GM08714 (cell line): ENCODE results near the gene ZCCHC3.
"Not testable (repeated sequence)": the region's sequence is repeated elsewhere in the genome, so short reads cannot be mapped to it uniquely, and the experiment has no call there.

Experiments
- H3K4me3 ChIP-seq: fragments of 200-500 bp; sonication (Bioruptor generic); 2 replicates; pipeline ENCODE4 v1.5.1; 2014; ENCODE audit warnings: mild to moderate bottlenecking, low read length, inconsistent platforms
- ZNF274 ChIP-seq: IDR thresholded peaks from 2 replicates; pipeline ENCODE4 v1.6.1; 2012; ENCODE audit warnings: mild to moderate bottlenecking, low read depth, low read length

Gene ZCCHC3

DNA sequence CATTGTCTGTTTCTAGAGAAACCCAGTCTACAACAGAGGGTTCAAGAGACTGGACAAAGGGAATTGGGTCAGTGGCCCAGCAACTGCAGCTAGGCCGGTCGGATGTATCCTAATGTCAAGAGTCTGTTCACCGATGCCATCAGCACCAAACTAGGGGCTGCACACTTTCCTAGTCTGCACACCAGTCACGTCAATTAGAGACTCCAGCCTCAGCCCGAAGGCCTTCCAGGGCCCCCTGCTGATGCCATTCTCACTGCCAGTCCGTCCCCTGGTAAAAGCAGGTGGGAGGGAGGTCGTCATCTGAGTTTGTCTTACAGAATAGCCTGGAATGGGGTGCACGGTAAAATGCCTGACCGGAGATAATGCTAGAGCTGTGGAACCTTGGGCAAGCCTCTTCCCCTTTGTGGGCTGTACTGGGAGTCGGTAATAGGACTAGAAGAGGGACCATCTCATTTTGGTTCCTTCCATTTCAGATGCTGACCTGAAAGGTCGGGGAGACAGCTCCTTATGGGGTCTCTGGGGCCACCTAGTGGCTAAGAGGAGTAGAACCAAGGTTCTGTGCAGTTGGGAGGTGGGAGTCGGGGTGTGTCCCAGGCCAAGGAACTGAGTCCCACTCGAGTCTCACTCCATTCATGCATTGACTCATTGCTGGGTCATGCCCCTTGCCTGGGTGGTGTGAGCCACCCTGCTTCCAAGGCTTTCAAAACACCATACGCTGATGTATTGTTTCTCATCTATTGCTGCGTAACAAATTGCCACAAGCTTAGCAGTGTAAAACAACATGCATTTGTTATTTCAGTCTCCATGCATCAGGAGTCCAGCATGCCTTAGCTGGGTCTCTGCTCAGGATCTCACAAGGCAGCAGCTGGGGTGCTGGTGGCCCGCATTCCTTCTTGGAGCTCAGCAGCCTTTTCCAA, 33.1 kb downstream of the ZCCHC3 start:
- TF ChIP-seq ZNF274 = no peak
- no peak overlapping the region for H3K4me3 ChIP-seq

DNA sequence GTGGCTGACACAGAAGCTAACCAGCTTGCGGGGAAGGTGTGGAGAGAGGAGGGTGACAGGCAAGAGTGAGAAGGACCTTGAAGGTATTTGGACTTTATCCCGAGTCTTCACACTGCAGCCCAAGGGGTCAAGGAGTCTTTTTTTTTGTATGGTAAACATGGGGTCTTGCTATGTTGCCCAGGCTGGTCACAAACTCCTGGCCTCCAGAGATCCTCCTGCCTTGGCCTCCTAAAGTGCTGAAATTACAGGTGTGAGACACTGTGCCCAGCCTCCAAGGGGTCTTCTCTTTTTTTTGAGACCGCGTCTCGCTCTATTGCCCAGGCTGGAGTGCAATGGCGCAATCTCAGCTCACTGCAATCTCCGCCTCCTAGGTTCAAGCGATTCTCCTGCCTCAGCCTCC, 37.2 kb downstream of the ZCCHC3 start:
- no peak for TF ChIP-seq ZNF274
- no peak overlapping the region for H3K4me3 ChIP-seq

DNA sequence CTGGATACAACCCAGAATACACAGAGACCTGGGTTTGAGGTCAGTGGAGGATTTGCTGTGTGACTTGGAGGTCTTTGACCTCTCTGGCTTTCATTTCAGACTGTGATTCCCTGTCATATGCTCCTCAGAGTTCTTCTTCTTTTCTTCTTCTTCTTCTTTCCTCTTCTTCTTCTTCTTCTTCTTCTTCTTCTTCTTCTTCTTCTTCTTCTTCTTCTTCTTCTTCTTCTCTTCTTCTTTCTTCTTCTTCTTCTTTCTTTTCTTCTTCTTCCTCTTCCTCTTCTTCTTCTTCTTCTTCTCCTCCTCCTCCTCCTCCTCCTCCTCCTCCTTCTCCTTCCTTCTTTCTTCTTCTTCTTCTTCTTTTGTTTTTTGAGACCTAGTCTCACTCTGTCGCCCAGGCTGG, 38.7 kb downstream of the ZCCHC3 start:
- not testable (repeated sequence) for H3K4me3 ChIP-seq

DNA sequence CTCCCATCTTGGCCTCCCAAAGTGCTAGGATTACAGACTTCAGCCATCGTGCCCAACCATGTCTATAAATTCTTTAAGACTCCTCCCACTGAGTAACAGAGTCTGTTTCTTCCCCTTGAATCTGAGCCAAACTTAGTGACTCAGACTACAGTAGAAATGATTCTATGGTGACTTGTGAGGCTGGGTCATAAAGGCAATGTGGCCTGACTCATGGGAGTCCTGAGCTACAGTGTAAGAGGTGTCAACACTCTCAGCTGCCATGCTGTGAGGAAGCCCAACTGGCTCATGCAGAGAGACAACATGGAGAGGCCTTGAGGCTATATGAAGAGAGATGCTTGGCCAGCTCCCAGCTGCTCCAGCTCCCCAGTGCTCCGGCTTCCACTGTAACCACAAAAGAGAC, 44.3 kb downstream of the ZCCHC3 start:
- no peak for TF ChIP-seq ZNF274
- H3K4me3 ChIP-seq = no peak overlapping the region

DNA sequence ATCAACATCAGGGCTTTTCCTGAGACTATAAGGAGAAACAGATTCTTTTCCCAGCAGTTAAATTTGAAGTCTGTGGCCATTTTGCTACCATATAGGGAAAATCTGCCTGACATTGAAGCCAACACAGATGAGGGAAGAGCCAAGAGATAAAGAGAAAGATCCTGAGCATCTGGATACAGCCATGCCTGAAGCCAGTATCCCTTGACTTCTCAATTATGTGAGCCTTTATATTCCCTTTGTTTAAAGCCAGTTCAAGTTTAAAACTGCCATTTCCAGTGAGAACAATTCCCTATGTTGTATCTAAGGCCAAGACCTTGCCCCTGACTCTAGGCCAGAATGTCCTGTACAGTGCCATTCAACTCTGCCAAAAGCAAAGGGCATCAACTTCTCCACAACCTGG, 45.7 kb downstream of the ZCCHC3 start:
- no peak for TF ChIP-seq ZNF274
- H3K4me3 ChIP-seq = no peak overlapping the region

DNA sequence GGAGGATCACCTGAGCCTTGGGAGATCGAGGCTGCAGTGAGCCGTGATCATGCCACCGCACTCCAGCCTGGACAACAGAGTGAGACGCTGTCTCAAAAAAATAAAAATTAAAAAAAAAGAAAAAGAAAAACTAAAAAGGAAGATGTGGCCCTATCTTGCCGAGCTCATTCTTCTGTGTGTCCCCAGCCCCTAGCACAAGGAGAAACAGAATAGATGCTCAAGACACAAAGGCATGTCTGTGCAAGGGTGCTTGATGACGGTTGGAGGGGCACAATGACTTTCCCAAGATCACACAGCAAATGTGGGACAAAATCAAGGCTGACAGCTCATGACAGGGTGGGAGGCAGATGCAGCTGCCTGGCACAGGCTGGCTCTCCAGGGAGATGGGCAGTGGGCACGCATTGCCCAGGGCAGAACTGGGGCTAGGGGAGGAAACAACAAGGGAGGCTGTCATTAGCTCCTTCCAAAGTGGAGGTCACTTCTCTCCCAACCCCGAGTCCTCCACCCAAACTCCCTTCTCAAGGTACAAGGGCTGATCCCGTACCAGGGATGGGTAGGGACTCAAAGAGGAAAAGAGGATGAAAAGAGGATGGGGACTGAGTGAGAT, 48.8 kb downstream of the ZCCHC3 start:
- H3K4me3 ChIP-seq = peak overlapping the region; percentile 79
- no peak for TF ChIP-seq ZNF274

DNA sequence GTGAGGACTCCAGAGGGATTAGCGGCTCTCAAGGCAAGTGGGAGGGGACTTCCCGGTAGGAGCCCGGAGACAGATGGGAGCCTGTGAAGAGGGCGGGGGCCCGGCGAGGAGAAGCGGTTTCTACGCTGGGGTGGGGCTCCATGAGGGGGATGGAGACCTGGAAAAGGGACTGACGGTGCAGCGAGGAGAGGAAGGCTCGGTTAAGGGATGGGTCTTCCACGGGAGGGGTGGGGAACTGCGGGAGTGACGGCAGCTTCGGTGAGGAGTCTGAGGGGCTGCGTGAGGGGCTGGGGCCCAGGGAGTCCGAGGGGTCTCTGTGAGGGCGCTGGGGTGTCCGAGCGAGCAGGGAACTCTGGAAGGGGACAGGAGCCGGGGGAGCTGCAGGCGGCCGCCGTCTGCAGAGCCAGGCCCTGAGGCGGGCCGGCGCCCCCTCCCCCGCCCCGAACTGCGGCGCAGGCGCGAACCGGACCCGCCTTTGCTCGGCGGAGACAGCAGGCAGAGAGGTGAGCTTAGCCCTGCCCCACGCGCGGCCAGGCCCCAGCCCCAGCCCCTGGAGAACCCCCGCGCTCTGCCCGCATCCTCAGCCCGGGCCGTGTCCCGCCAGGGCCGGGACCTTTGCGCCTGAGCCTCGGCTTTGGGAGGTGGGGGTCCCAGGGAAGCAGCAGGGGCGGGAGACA, 49.4 kb downstream of the ZCCHC3 start, which contains the start of gene NRSN2:
Gene NRSN2, plus strand, starts transcription at position 472 of the 677 bp plus-strand sequence. CDS start 2,533 bp downstream, outside the sequence.
- TF ChIP-seq ZNF274 = no peak

DNA sequence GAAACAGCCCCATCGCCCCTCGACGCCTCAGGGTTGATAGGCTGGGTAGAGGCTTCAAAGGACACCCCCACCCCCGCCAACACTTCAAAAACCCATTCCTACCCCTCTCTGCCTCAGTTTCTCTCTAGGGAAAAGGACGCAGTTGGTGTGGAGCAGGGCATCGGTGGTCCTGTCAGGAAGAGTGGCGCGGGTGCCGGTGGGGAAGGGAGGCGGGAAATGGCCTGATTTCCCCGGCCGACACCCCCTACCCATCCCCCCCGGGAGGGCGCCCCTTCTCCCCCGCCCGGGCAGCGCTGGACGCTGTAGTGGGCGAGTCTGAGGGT, 49.9 kb downstream of the ZCCHC3 start:
- no peak for TF ChIP-seq ZNF274

More for the DNA sequence above, 49.4 kb downstream of the ZCCHC3 start, which contains the start of gene NRSN2:
- peak within 1 kb of the TSS; percentile 79 for H3K4me3 ChIP-seq

DNA sequence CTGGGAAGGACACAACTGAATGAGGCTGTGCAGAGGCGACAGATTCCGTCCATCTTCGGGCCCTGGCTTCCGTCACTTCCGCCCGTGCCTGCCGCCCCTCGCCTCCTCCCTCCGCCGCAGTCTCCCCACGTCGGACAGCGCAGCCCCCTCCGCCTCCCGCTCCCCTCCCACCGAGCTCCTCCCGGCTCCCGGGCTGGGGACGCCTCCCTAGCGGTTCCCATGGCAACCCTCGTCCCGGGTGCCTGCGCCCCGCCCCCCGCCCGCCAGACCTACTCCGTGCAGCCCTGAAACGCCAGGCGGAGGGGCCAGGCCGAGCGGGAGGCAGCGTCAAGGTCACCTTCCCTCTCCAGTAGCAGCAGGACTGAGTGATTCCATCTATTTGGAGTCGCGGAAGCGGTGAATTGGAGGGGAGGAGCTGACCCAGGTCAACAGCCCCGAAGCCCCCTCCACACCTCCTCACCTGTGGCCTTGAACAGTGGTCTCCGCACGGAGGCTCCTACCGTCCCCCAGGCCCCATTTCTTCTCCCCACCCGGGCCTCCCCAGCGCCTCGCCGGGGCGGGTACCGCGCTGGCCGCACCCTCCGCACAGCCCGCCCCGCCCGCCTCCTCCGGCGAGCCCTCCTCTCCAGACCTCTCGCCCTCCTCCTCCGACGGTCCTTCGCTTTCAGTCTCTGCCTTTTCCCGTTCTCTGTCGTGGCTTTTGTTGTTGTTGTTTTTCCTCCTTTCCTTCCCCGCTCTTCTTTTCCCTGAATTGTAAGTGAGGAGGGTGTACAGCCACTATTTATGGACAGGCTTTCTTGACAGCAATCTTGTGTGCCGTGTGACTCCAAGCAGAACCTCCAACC, 50.5 kb downstream of the ZCCHC3 start:
- TF ChIP-seq ZNF274 = no peak
- H3K4me3 ChIP-seq = peak overlapping the region; percentile 79

More for the DNA sequence above, 49.9 kb downstream of the ZCCHC3 start:
- H3K4me3 ChIP-seq = peak overlapping the region; percentile 79

DNA sequence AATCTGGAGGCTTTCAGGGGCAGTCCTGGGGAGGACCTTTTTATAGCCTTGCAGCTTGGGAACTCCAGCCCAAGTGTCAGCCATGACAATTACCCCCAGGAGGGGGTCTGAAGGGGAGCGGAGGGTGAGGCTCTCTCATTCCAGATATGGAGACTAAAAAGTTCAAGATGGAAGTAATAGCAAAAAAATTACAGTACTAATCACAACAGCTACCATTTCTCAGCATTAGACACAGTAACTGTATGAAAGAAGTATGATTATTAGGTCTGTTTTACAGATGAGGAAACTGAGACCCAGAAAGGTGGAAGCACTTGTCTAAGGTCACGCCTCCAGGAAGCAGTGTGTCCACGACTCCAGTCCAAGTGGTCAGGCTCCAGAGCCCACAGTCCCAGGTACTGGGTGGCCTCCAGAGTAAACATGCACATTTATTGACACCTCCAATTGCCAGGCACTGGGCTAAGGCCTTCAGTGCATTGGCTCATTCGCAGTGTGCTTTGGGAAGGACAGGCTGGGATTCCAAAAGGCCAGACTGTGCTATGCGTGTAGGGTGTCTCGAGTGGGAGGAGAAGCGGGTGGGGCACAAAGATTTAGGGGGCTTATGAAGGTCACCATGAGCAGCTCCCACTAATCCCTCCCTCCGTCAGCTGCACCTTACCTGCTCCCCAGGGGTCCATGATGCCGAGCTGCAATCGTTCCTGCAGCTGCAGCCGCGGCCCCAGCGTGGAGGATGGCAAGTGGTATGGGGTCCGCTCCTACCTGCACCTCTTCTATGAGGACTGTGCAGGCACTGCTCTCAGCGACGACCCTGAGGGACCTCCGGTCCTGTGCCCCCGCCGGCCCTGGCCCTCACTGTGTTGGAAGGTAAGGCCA, 51.8 kb downstream of the ZCCHC3 start:
- H3K4me3 ChIP-seq = no peak overlapping the region
- TF ChIP-seq ZNF274 = no peak
